Muscle of leg (tissue), 11 donors: ENCODE results near the gene PRR7. TPM values are rescaled to one million over a fixed set of nuclear protein-coding genes. Genes with fewer than 3 reads are reported as not detected.

Experiments used
- DNase-seq: peaks from one replicate; pipeline ENCODE4 v3.0.0; 2013
- H3K27ac ChIP-seq: one replicate; pipeline ENCODE4 v1.5.1; 2013; ENCODE audit warnings: mild to moderate bottlenecking, low read length, control low read depth
- H3K27me3 ChIP-seq: one replicate; pipeline ENCODE4 v1.6.1; 2013; ENCODE audit warnings: low read length; ENCODE audit not compliant: control insufficient read depth, insufficient read depth
- H3K36me3 ChIP-seq: one replicate; pipeline ENCODE4 v1.6.1; 2013; ENCODE audit warnings: low read length; ENCODE audit not compliant: control insufficient read depth, insufficient read depth
- H3K4me1 ChIP-seq: one replicate; pipeline ENCODE4 v1.6.1; 2013; ENCODE audit warnings: low read length; ENCODE audit not compliant: control insufficient read depth, insufficient read depth
- H3K4me3 ChIP-seq: one replicate; pipeline ENCODE4 v1.5.1; 2013; ENCODE audit warnings: low read length, control low read depth
- H3K9me3 ChIP-seq: replicated peaks from 2 replicates; pipeline ENCODE4 v1.6.1; 2013; ENCODE audit warnings: low read depth, low read length; ENCODE audit not compliant: control insufficient read depth
- WGBS: methylation state at CpG from one replicate; pipeline ENCODE4 v1.1.5; 2013; ENCODE audit warnings: missing lambda C conversion rate; ENCODE audit not compliant: insufficient coverage; 5-methylcytosine and 5-hydroxymethylcytosine counted together
- polyA plus RNA-seq, 8 donors: library from polyadenylated mRNA; unstranded; fragments of 120-200 nt; gene quantifications; one replicate each; pipeline versions ENCODE4 v1.2.1 to v1.2.3, GENCODE V29; 2013; ENCODE audit warnings: inconsistent platforms in 1 of 8, low replicate concordance in 1 of 8; ENCODE audit not compliant: insufficient read length in 8 of 8, insufficient read depth in 1 of 8
- total RNA-seq: library from RNA; stranded (reverse); fragments of 120-200 nt; gene quantifications from one replicate; pipeline ENCODE4 v1.2.4, GENCODE V29; 2013

The PRR7 gene
- total and polyA plus RNA-seq, 9 donors: 0.70 to 1.7 (median 1.0) TPM

DNA sequence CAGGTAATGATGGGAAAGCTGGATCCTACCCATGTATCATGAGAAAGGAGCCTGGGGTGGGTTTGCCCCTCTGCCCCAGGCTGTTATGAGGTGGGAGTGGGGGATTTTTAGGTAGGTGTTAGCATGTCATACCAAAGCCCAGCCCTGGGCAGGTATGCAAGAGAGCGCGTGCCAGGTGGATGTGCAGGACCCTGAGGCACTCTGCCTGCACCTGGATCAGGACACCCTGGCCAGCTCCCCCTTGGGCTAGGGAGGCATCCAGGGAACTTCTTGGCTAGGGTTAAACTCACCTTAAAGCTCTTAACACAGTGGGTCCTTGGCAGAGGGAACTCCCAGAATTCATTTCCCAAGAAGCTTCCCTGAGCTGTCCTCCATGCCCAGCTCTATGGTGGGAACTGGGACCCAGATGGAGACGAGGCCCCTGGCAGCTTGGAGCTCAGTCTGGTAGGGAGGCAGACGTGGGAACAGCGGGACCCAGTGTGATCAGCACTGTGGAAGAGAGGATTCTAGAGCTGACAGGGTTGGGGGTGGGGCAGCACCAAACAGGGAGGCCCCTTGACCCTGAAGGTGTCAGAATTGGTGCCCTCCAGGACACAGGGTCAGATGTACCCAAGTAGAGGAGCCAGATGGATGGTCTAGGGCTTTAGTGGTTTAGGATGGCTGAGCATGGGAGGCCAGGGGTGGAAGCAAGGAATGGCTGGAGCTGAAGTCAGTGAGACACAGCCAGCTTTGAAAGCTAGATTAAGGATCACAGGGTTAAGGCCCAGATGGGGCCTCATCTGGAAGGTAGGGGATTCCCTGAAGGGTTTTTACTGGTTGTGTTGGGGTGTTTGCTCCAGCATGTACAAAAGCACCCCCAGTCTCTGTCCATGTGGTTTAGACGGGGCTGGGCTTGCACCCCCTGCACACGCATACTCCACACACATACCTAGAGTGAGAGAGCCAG is 2.2 kb upstream of the PRR7 start:
- Histone ChIP-seq H3K36me3 (peaks cover 27% of the 10 kb centered on the region), H3K4me3 (no peak overlapping the region), H3K27me3 (peaks cover 38% of the 10 kb centered on the region), H3K4me1 (peaks cover 29% of the 10 kb centered on the region), H3K9me3 (no peaks in the 10 kb centered on the region), H3K27ac (no peak overlapping the region)
- no peak for DNase-seq
- 70% methylated on average over 5 of the region's 7 CpGs for WGBS

DNA sequence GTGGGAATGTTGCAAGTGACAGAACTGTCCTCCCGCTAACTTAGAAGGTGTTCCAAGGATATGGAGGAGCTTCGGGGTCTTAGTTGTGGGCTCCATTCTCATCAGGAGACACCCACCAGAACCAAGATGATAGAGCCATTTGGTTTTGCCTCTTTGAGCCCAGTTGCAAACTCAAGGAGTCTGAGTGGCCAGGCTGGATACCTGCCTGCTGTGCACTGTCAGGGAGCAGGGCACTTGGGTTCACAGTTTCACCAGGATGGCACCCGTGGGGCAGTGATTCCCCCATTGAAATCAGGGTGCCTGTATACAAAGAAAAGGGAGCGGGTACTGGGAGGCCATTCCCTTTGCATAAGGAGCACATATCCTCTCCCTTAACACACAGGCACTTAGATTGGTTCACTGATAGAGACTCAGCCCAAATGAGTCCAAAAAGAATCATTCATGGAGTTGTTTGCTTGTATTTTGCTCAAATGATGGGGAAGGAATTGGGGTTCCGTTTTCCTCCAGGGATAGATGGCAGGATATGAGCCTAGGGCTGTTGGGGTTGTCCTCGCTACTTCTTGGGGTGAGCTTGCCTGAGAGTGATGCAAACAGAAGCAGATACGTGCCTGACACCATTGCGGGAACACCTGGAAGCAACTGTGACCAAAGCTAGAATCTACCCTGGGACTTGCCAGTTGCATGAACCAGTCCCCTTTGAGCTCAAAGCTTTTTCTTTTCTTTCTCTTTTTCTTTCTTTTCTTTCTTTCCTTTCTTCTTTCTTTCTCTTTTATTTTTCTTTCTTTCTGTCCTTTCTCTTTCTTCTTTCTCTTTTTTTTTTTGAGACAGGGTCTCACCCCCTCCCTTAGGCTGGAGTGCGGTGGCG is 1.3 kb upstream of the PRR7 start:
- H3K36me3 ChIP-seq: peaks cover 27% of the 10 kb centered on the region
- H3K9me3 ChIP-seq: no peaks in the 10 kb centered on the region
- DNase-seq: no peak
- peaks cover 43% of the 10 kb centered on the region for H3K27me3 ChIP-seq
- H3K4me3 ChIP-seq: no peak overlapping the region
- WGBS: 42% methylated on average over 5 of the region's 10 CpGs
- H3K4me1 ChIP-seq: peaks cover 29% of the 10 kb centered on the region
- H3K27ac ChIP-seq: no peak overlapping the region

DNA sequence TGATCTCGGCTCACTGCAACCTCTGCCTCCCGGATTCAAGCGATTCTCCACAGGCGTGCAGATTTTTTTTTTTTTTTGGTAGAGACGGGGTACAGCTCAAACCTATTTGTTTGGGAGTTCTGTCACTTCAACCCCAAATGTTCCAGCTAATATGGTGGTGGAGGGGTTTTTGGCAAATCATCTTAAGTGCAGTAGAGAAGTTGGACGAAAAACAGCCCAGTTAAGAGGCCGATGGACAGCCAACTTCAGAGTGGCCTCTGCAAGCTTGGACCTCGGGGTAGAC is 756 bp upstream of the PRR7 start:
- Histone ChIP-seq H3K4me1 (peaks cover 30% of the 10 kb centered on the region), H3K9me3 (no peaks in the 10 kb centered on the region), H3K4me3 (peak overlapping the region; percentile 43), H3K27me3 (peaks cover 49% of the 10 kb centered on the region), H3K36me3 (peaks cover 24% of the 10 kb centered on the region), H3K27ac (no peak overlapping the region)
- 0% methylated on average over 3 of the region's 8 CpGs for WGBS
- DNase-seq: no peak

DNA sequence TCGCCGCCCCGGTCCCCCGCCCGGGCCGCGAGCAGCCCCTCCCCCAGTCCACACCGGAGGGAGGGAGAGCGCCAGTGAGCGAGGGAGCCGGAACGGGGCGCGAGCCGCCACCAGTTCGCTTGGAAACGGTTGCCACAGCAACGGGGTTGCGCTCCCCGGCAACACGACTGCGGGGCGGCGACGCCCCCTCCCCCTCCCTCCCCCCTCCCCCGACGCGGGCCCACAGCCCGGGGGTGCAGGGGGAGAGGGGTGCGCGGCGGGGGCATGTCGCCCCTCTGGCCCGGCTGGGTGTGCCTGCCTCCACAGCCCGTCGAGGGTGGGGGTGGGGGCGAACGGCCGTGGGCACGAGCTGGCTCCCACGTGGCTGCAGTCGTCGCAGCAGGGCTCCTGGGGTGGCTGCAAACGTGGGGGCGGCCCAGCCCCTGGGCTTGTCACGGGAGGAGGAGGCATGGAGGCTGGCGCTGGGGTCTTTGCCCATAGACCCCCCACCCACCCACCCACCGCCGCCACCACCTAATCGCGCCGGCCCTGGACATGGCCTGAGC is 524 bp downstream of the PRR7 start:
- peak; percentile 78 for DNase-seq
- H3K4me3 ChIP-seq: peak overlapping the region; percentile 21
- H3K27me3 ChIP-seq: peaks cover 53% of the 10 kb centered on the region
- no peak overlapping the region for H3K27ac ChIP-seq
- H3K36me3 ChIP-seq: peaks cover 13% of the 10 kb centered on the region
- no peaks in the 10 kb centered on the region for H3K9me3 ChIP-seq
- WGBS: 1% methylated on average over 17 of the region's 52 CpGs
- H3K4me1 ChIP-seq: peaks cover 24% of the 10 kb centered on the region

DNA sequence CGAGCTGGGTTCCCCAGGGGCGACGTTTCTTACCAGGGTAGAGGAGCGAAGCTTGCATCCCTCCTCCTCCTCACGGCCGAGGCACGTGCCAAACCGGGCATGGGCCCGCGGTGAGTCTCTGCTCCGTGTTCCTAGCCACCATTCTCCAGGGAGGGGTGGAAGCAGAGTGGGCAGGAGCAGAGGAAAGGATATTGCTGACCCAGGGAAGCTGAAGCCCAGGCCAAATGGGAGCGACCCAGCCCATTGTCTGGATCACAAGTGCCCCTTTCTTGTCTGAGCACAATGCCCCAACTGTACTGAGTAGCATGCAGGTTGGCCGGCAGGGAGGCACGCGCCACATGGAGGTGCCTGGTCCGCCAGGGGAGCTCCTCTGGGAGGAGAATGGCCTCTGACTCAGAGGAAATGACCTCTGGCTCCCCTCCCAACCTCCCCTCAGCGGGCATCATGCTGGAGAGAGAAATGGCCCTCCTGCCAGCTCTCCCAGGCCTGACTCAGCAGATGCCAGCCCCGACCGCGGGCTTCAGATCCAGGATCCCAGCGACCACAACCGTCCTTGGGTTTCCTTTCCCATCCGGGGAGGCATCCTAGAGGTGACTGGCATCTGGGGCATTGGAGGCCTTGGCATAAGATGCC is 1.1 kb downstream of the PRR7 start:
- WGBS: 23% methylated on average over 14 of the region's 23 CpGs
- Histone ChIP-seq H3K4me3 (no peak overlapping the region), H3K36me3 (peaks cover 8% of the 10 kb centered on the region), H3K27ac (no peak overlapping the region), H3K9me3 (no peaks in the 10 kb centered on the region), H3K4me1 (peaks cover 24% of the 10 kb centered on the region), H3K27me3 (peaks cover 56% of the 10 kb centered on the region)
- DNase-seq: peak; percentile 46

DNA sequence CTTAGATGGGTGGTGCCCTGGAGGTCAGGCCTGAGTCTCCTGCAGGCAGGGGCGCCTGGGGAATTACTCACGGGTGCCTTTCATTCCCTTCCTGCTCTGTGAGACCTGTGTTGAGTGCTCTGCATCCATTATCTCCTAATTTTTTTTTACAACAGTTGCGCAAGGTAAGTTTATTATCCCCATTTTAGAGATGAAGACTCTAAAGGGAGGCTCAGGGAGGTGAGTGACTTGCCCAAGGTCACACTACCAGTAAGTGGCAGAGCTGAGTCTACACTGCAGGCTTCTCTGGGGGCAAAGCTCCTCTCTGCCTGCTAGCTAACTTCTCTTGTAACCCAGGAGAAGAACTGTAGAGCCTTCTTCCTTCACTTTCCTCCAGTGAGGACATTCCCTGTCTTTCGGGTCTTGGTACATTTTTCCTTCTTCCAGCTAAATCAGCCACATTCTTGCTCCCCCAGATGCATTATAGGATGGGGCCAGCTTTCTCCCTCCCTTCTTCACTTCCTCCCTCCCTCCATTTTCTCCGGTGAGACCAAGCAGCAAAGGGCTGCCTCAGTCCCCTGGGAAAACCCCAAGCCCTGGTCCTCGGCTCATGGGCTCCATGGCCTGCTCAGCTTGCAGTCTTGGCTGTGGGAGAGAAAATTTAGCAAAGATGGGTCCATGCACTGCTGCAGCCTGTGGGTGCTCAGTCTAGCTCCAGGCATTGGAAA is 1.8 kb downstream of the PRR7 start:
- H3K9me3 ChIP-seq: no peaks in the 10 kb centered on the region
- H3K4me3 ChIP-seq: no peak overlapping the region
- 90% methylated on average over 1 of the region's 6 CpGs for WGBS
- no peak for DNase-seq
- H3K36me3 ChIP-seq: peaks cover 2% of the 10 kb centered on the region
- peaks cover 27% of the 10 kb centered on the region for H3K4me1 ChIP-seq
- no peak overlapping the region for H3K27ac ChIP-seq
- H3K27me3 ChIP-seq: peaks cover 57% of the 10 kb centered on the region

DNA sequence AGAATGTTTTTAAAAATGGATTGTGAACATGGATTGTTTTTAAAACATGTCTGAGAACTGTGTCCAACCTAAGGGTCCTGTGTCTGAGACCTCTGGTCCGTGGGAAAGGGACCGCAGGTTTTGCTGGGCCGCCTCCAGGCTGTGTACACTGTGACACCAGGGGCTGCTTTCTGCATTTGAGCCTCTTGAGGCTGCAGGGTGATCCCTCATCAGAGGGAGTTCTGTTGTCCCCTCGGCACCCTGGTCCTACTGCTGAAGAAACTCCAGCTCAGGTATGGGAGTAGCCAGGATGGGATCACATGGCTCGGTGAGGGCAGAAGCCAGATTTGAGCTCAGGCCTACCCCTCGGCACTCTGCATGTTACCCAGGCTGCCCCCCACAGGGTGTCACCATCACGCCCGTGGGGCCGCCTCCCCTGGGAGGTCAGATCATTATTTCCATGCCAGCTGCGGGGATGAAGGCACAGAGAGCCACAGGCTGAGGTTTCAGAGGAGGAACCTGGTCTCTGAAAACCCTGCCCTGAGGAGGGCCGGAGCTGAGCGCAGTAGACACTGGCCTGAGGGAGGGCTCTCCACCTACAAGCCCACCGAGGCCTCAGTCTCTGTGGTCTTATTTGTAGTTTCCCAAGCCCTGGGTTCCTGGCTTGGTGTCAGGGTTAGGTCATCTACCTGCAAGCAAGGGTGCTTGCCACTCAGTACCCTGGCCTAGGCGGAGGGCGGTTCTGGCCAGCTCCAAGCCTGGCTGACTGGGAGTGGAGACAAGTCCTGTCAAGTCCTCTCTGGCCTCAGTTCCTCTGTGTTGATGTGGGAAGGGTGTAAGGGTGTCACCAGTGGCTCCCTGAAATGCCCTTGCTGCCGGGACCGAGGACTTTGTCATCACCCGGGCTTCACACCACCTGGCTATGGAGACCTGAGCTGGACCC is 2.8 kb downstream of the PRR7 start:
- Histone ChIP-seq H3K4me1 (peaks cover 36% of the 10 kb centered on the region), H3K36me3 (no peaks in the 10 kb centered on the region), H3K27ac (no peak overlapping the region), H3K4me3 (no peak overlapping the region), H3K27me3 (peaks cover 65% of the 10 kb centered on the region), H3K9me3 (no peaks in the 10 kb centered on the region)
- WGBS: 80% methylated on average over 16 of the region's 18 CpGs
- no peak for DNase-seq

DNA sequence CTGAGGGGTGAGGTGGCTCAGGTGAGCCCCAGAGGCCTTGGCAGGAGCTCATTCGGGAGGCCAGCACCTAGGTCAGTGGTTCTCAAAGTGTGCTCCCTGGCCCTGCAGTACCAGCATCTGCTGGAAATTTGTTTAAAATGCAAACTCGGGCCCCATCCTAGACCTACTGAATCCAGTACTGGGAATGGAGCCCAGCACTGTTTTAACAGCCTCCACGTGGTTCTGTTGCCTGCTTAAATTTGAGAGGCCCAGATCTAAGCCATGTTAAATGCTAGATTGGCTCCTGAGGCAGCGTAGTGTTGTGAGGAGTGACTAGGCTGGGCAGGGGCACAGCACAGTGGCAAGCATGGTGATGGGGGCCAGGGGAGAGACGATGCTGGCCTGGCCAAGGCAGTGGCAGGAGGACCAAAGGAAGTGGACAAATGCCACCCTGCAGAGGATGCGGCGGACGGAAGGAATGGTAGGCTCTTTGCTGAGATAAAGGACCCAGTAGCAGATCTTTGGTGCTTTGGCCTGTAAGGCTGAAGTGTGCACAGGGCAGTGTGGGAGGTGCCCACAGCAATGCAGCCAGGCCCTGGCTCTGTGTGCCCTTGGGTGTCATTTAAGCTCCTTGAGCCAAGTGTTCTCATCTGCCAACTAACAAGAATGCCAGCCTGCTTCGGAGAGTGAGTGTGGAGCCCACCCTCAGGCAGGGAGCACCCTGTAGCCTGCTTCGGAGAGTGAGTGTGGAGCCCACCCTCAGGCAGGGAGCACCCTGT is 4.2 kb downstream of the PRR7 start:
- peak; percentile 57 for DNase-seq
- 79% methylated on average over 8 of the region's 10 CpGs for WGBS
- peaks cover 50% of the 10 kb centered on the region for H3K27me3 ChIP-seq
- H3K4me1 ChIP-seq: peaks cover 41% of the 10 kb centered on the region
- no peaks in the 10 kb centered on the region for H3K9me3 ChIP-seq
- no peak overlapping the region for H3K27ac ChIP-seq
- H3K4me3 ChIP-seq: no peak overlapping the region
- no peaks in the 10 kb centered on the region for H3K36me3 ChIP-seq
